Chondrocyte (in vitro differentiated cells): ENCODE measurements around the gene PXYLP1. TPM values are rescaled to one million over a fixed set of nuclear protein-coding genes. Genes with fewer than 3 reads are reported as not detected.

Experiments
- DNase-seq: peaks from one replicate; pipeline ENCODE4 v3.0.0; 2021; ENCODE audit warnings: mixed read lengths, low spot score
- H3K27ac Mint-ChIP-seq: one replicate; pipeline ENCODE4 v1.8.0; 2021; ENCODE audit warnings: mild to moderate bottlenecking, moderate library complexity, mixed read lengths; ENCODE audit not compliant: unreplicated experiment
- H3K27me3 Mint-ChIP-seq: 2 replicates; pipeline ENCODE4 v1.8.0; 2021; ENCODE audit warnings: low read depth, mixed read lengths
- H3K36me3 Mint-ChIP-seq: 2 replicates; pipeline ENCODE4 v1.8.0; 2021; ENCODE audit warnings: low read depth, mixed read lengths
- H3K4me1 Mint-ChIP-seq: 2 replicates; pipeline ENCODE4 v1.8.0; 2021; ENCODE audit warnings: low read depth, mild to moderate bottlenecking, mixed read lengths
- H3K4me3 Mint-ChIP-seq: one replicate; pipeline ENCODE4 v1.8.0; 2021; ENCODE audit warnings: mild to moderate bottlenecking, moderate library complexity, mixed read lengths; ENCODE audit not compliant: unreplicated experiment
- H3K9me3 Mint-ChIP-seq: 2 replicates; pipeline ENCODE4 v1.8.0; 2021; ENCODE audit warnings: low read depth, mixed read lengths
- total RNA-seq: library from RNA; stranded (reverse); gene quantifications from 3 replicates; pipeline ENCODE4 v1.2.1, GENCODE V29; 2021
- TF ChIP-seq, protein P1 (sequence below): fragments of 200-600 bp; sonication (generic); IDR thresholded peaks from 2 replicates; pipeline ENCODE4 v1.5.0; 2021; ENCODE audit warnings: antibody characterized with exemption, mild to moderate bottlenecking, moderate library complexity

The PXYLP1 gene
- total RNA-seq, 1 donor from 2014 or later = 36.0 TPM

- H3K9me3 Mint-ChIP-seq = no peaks in the 10 kb centered on the region
- peaks cover 7% of the 10 kb centered on the region for H3K36me3 Mint-ChIP-seq
- no peak for DNase-seq
- H3K4me1 Mint-ChIP-seq = peaks cover 72% of the 10 kb centered on the region
- no peak overlapping the region for H3K4me3 Mint-ChIP-seq
- TF ChIP-seq, protein P1, sequence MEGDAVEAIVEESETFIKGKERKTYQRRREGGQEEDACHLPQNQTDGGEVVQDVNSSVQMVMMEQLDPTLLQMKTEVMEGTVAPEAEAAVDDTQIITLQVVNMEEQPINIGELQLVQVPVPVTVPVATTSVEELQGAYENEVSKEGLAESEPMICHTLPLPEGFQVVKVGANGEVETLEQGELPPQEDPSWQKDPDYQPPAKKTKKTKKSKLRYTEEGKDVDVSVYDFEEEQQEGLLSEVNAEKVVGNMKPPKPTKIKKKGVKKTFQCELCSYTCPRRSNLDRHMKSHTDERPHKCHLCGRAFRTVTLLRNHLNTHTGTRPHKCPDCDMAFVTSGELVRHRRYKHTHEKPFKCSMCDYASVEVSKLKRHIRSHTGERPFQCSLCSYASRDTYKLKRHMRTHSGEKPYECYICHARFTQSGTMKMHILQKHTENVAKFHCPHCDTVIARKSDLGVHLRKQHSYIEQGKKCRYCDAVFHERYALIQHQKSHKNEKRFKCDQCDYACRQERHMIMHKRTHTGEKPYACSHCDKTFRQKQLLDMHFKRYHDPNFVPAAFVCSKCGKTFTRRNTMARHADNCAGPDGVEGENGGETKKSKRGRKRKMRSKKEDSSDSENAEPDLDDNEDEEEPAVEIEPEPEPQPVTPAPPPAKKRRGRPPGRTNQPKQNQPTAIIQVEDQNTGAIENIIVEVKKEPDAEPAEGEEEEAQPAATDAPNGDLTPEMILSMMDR = no peak
- H3K27me3 Mint-ChIP-seq = no peaks in the 10 kb centered on the region
- no peak overlapping the region for H3K27ac Mint-ChIP-seq
Observed at GRCh38 chr3:141287326-141287725, 55.7 kb downstream of the PXYLP1 start.

DNA sequence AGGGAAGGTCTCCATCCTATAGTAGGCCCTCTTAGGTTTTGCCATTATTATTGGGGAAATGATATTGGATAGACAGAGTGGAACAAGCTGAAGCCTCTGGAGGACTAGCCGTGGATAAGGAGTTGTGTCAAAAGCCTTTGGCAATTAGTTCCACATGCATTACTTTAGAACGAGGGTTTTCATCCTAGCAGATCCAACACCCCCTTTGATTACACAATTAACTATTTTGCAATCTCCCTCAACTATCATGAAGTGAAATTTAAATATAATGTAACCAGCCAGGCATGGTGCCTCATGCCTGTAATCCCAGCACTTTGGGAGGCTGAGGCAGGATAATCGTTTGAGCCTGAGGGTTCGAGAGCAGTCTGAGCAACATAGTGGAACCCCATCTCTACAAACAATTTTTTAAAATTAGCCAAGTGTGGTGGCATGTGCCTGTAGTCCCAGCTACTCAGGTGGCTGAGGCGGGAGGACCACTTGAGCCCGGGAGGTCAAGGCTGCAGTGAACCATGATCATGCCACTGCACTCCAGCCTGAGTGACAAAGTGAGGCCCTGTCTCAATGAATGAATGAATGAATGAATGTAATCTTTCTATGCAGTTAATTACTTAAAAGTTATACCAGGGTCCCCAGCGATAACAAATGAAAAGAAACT, 56.8 kb downstream of the PXYLP1 start:
- H3K36me3 Mint-ChIP-seq = peaks cover 11% of the 10 kb centered on the region

DNA sequence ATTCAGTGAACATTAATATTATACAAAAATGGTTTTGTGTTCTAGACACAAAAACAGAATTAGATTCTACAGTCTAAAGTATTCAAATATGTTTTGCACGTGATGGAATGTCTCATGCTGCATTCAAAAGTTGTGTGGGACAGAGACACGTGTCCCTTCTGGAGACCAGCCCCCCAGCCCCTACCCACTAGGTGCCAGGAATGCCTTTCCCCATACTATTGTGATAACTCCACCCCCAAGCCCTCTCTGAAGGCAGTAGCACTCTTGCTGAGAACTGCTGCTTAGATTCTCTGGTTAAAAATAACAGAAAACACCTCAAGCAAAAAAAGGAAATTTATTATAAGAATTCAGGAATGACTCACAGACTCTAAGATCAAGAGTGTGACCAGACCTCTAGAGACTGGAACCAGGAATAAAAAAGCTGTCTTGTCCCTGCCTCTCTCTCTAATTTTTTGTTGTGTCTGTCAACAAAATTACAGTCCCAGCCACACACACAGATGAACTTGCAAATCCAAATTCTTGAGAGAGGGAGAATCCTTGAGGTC, 57.7 kb downstream of the PXYLP1 start:
- H3K36me3 Mint-ChIP-seq = peaks cover 11% of the 10 kb centered on the region
- no peak overlapping the region for H3K4me3 Mint-ChIP-seq
- H3K4me1 Mint-ChIP-seq = peaks cover 64% of the 10 kb centered on the region
- TF ChIP-seq, protein P1 = no peak
- peak overlapping the region; percentile 80 for H3K27ac Mint-ChIP-seq
- H3K9me3 Mint-ChIP-seq = no peaks in the 10 kb centered on the region
- H3K27me3 Mint-ChIP-seq = no peaks in the 10 kb centered on the region
- DNase-seq = no peak

More for the DNA sequence above, 56.8 kb downstream of the PXYLP1 start:
- DNase-seq = no peak
- TF ChIP-seq, protein P1 = no peak
- no peaks in the 10 kb centered on the region for H3K27me3 Mint-ChIP-seq
- H3K9me3 Mint-ChIP-seq = no peaks in the 10 kb centered on the region
- peaks cover 64% of the 10 kb centered on the region for H3K4me1 Mint-ChIP-seq
- H3K4me3 Mint-ChIP-seq = no peak overlapping the region
- no peak overlapping the region for H3K27ac Mint-ChIP-seq

DNA sequence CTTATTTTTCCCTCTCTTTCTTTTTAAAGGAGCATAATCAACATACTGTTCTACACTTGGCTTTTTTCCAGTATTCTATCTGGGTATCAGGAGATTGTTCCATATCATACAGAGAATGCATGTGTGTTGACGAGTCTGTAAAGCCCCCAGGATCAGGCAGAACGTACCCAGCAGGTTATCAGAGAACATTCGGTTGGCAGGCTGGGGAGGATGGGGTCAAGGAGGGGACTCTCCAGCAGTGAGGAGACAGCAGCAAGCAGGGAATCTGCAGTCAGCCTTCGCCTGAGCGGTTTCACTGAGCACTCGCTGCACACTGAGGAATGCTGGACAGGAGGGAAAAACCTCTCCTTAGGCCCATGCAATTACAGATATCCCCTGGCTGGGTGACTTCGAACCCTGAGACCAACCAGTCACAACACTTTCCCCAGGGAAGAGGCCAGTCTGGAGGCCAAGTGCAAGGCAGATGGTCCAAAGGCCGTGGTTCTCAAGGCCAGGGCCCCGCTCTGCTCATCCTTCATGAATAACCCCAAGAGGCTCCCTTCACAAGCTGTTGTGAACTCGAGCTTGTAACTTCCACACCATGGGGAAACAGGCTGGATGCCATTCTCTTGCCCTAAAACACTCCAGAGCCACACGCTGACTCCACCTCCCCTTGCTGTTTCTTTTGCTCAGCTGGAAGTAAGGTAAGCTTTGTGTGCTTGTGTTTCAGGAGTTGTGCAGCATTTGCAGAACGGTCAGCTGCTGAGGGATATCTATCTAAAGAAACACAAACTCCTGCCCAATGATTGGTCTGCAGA, 60.1 kb downstream of the PXYLP1 start:
- TF ChIP-seq, protein P1 = no peak
- H3K36me3 Mint-ChIP-seq = peaks cover 10% of the 10 kb centered on the region
- no peaks in the 10 kb centered on the region for H3K27me3 Mint-ChIP-seq
- DNase-seq = no peak
- H3K27ac Mint-ChIP-seq = peak overlapping the region; percentile 52
- no peak overlapping the region for H3K4me3 Mint-ChIP-seq
- no peaks in the 10 kb centered on the region for H3K9me3 Mint-ChIP-seq
- H3K4me1 Mint-ChIP-seq = peaks cover 66% of the 10 kb centered on the region

DNA sequence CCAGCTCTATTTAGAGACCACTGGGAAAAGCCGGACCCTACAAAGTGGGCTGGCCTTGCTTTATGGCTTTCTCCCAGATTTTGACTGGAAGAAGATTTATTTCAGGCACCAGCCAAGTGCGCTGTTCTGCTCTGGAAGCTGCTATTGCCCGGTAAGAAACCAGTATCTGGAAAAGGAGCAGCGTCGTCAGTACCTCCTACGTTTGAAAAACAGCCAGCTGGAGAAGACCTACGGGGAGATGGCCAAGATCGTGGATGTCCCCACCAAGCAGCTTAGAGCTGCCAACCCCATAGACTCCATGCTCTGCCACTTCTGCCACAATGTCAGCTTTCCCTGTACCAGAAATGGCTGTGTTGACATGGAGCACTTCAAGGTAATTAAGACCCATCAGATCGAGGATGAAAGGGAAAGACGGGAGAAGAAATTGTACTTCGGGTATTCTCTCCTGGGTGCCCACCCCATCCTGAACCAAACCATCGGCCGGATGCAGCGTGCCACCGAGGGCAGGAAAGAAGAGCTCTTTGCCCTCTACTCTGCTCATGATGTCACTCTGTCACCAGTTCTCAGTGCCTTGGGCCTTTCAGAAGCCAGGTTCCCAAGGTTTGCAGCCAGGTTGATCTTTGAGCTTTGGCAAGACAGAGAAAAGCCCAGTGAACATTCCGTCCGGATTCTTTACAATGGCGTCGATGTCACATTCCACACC, 60.9 kb downstream of the PXYLP1 start:
- no peak for DNase-seq
- TF ChIP-seq, protein P1 = no peak
- Mint-ChIP-seq H3K27ac (no peak overlapping the region), H3K9me3 (no peaks in the 10 kb centered on the region), H3K27me3 (no peaks in the 10 kb centered on the region), H3K4me3 (no peak overlapping the region), H3K4me1 (peaks cover 58% of the 10 kb centered on the region), H3K36me3 (peaks cover 10% of the 10 kb centered on the region)
